ENCODE results near the gene CCDC171.

DNA sequence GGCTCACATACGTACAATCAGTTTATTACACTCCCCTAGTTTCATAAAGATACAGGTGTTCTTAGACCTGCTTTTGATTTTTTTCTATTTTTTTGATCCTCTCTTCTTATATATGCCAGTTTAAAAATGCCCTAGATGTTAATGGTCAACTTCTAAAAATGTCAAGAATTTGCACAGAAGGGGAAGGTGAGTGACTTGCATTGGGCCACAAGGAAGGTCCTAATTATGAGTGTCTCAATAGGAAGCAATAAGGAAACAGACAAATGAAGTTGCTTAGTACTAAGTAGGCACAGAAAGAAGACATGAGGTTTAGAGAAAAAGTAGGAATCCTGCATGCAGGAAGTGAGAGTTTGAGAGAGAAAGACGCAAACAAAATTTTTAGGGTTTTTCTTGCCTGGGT is 3.2 kb upstream of the CCDC171 start:
- TF ChIP-seq CTCF (IDR thresholded peaks at IDR 0.05) (no peak), ZFX (IDR thresholded peaks at IDR 0.05; ENCODE audit: borderline replicate concordance) (no peak)

Measured in 22Rv1 (cell line).